Muscle layer of duodenum (tissue), 2 donors: ENCODE results near the gene HSPG2.

Experiments used
- H3K27ac ChIP-seq: one replicate; pipeline ENCODE4 v1.7.0; 2013; ENCODE audit warnings: mild to moderate bottlenecking, low read length
- H3K27me3 ChIP-seq: one replicate; pipeline ENCODE4 v1.7.0; 2013; ENCODE audit warnings: low read depth, mild to moderate bottlenecking, control low read depth, low read length
- H3K36me3 ChIP-seq, 2 donors: one replicate each; pipeline ENCODE4 v1.7.0; 2013; ENCODE audit warnings: low read length in 2 of 2, control low read depth in 1 of 2, mild to moderate bottlenecking in 1 of 2; ENCODE audit not compliant: insufficient read depth in 2 of 2, control insufficient read depth in 1 of 2
- H3K4me1 ChIP-seq, 2 donors: one replicate each; pipeline ENCODE4 v1.7.0; 2013; ENCODE audit warnings: low read length in 2 of 2, mild to moderate bottlenecking in 2 of 2, control low read depth in 1 of 2, moderate library complexity in 1 of 2; ENCODE audit not compliant: insufficient read depth in 2 of 2, control insufficient read depth in 1 of 2
- H3K4me3 ChIP-seq, 2 donors: one replicate each; pipeline ENCODE4 v1.7.0; 2013; ENCODE audit warnings: low read length in 2 of 2, low read depth in 1 of 2, mild to moderate bottlenecking in 1 of 2
- H3K9me3 ChIP-seq, 2 donors: one replicate each; pipeline ENCODE4 v1.7.0; 2013; ENCODE audit warnings: low read length in 2 of 2, control low read depth in 1 of 2, mild to moderate bottlenecking in 1 of 2; ENCODE audit not compliant: control insufficient read depth in 1 of 2
- donor health status: healthy.

Gene HSPG2

GRCh38 chr1:21880619-21880970, 56.5 kb downstream of the HSPG2 start:
- Histone ChIP-seq H3K27me3 (no peaks in the 10 kb centered on the region), H3K27ac (no peak overlapping the region), H3K4me3 (no peak overlapping the region), H3K36me3 (peaks cover 48 to 88% of the 10 kb centered on the region in 2 donors), H3K4me1 (no peaks in the 10 kb centered on the region), H3K9me3 (no peaks in the 10 kb centered on the region)

GRCh38 chr1:21879928-21880618, 57.0 kb downstream of the HSPG2 start:
- Histone ChIP-seq H3K4me1 (no peaks in the 10 kb centered on the region), H3K36me3 (peaks cover 51 to 88% of the 10 kb centered on the region in 2 donors), H3K27me3 (no peaks in the 10 kb centered on the region), H3K4me3 (no peak overlapping the region), H3K9me3 (no peaks in the 10 kb centered on the region), H3K27ac (no peak overlapping the region)

- H3K27me3 ChIP-seq, result no peaks in the 10 kb centered on the region
- no peaks in the 10 kb centered on the region for H3K9me3 ChIP-seq
- no peaks in the 10 kb centered on the region for H3K4me1 ChIP-seq
- H3K27ac ChIP-seq, result no peak overlapping the region
- peaks cover 52 to 88% of the 10 kb centered on the region in 2 donors for H3K36me3 ChIP-seq
- no peak overlapping the region for H3K4me3 ChIP-seq
Measured at GRCh38 chr1:21878840-21879478, 58.2 kb downstream of the HSPG2 start.

- Histone ChIP-seq H3K4me3 (no peak overlapping the region), H3K27ac (no peak overlapping the region), H3K9me3 (no peaks in the 10 kb centered on the region), H3K36me3 (peaks cover 54 to 88% of the 10 kb centered on the region in 2 donors), H3K4me1 (no peaks in the 10 kb centered on the region), H3K27me3 (no peaks in the 10 kb centered on the region)
Measured at GRCh38 chr1:21878009-21878773, 58.9 kb downstream of the HSPG2 start.

GRCh38 chr1:21876267-21876666, 60.8 kb downstream of the HSPG2 start:
- no peak overlapping the region for H3K27ac ChIP-seq
- no peak overlapping the region for H3K4me3 ChIP-seq
- H3K4me1 ChIP-seq, result no peaks in the 10 kb centered on the region
- no peaks in the 10 kb centered on the region for H3K9me3 ChIP-seq
- peaks cover 56 to 95% of the 10 kb centered on the region in 2 donors for H3K36me3 ChIP-seq
- H3K27me3 ChIP-seq, result no peaks in the 10 kb centered on the region

GRCh38 chr1:21875621-21876063, 61.5 kb downstream of the HSPG2 start:
- peaks cover 51 to 95% of the 10 kb centered on the region in 2 donors for H3K36me3 ChIP-seq

GRCh38 chr1:21874778-21875547, 62.1 kb downstream of the HSPG2 start:
- no peak overlapping the region for H3K27ac ChIP-seq
- H3K4me1 ChIP-seq, result peaks cover 0 to 11% of the 10 kb centered on the region in 2 donors
- H3K4me3 ChIP-seq, result no peak overlapping the region
- no peaks in the 10 kb centered on the region for H3K9me3 ChIP-seq
- H3K36me3 ChIP-seq, result peaks cover 49 to 92% of the 10 kb centered on the region in 2 donors
- no peaks in the 10 kb centered on the region for H3K27me3 ChIP-seq

More at GRCh38 chr1:21875621-21876063, 61.5 kb downstream of the HSPG2 start:
- peaks cover 0 to 4% of the 10 kb centered on the region in 2 donors for H3K4me1 ChIP-seq
- H3K9me3 ChIP-seq, result no peaks in the 10 kb centered on the region
- no peaks in the 10 kb centered on the region for H3K27me3 ChIP-seq
- no peak overlapping the region for H3K4me3 ChIP-seq
- H3K27ac ChIP-seq, result no peak overlapping the region

GRCh38 chr1:21874328-21874727, 62.8 kb downstream of the HSPG2 start:
- Histone ChIP-seq H3K4me1 (peaks cover 0 to 16% of the 10 kb centered on the region in 2 donors), H3K27ac (no peak overlapping the region), H3K36me3 (peaks cover 42 to 87% of the 10 kb centered on the region in 2 donors), H3K9me3 (no peaks in the 10 kb centered on the region), H3K27me3 (no peaks in the 10 kb centered on the region), H3K4me3 (no peak overlapping the region)

GRCh38 chr1:21873761-21874160, 63.3 kb downstream of the HSPG2 start:
- peaks cover 0 to 16% of the 10 kb centered on the region in 2 donors for H3K4me1 ChIP-seq
- peaks cover 37 to 85% of the 10 kb centered on the region in 2 donors for H3K36me3 ChIP-seq
- no peak overlapping the region for H3K4me3 ChIP-seq
- H3K27ac ChIP-seq, result no peak overlapping the region
- no peaks in the 10 kb centered on the region for H3K27me3 ChIP-seq
- H3K9me3 ChIP-seq, result no peaks in the 10 kb centered on the region

- Histone ChIP-seq H3K36me3 (peaks cover 33 to 85% of the 10 kb centered on the region in 2 donors), H3K4me3 (no peak overlapping the region), H3K27ac (no peak overlapping the region), H3K9me3 (no peaks in the 10 kb centered on the region), H3K27me3 (no peaks in the 10 kb centered on the region), H3K4me1 (peaks cover 0 to 16% of the 10 kb centered on the region in 2 donors)
Measured at GRCh38 chr1:21873174-21873573, 63.9 kb downstream of the HSPG2 start.
